Dendritic cell treated with granulocyte-macrophage colony-stimulating factor and Interleukin-4, amounts not matched to agents 40 ng/mL and 50 ng/mL, for 4 days (primary cell): ENCODE measurements around the gene AQP7.
"Not testable (repeated sequence)": the region's sequence is repeated elsewhere in the genome, so short reads cannot be mapped to it uniquely, and the experiment has no call there.

Source experiments
- H3K27ac Mint-ChIP-seq: one replicate; pipeline ENCODE4 v1.8.0; 2022; ENCODE audit warnings: mild to moderate bottlenecking, mixed read lengths
- H3K27me3 Mint-ChIP-seq: one replicate; pipeline ENCODE4 v1.8.0; 2022; ENCODE audit warnings: mild to moderate bottlenecking, mixed read lengths
- H3K36me3 Mint-ChIP-seq: one replicate; pipeline ENCODE4 v1.8.0; 2022; ENCODE audit warnings: low read depth, mixed read lengths
- H3K4me1 Mint-ChIP-seq: one replicate; pipeline ENCODE4 v1.8.0; 2022; ENCODE audit warnings: low read depth, mixed read lengths
- H3K4me3 Mint-ChIP-seq: one replicate; pipeline ENCODE4 v1.8.0; 2022; ENCODE audit warnings: mild to moderate bottlenecking, moderate library complexity, mixed read lengths
- H3K9me3 Mint-ChIP-seq: one replicate; pipeline ENCODE4 v1.8.0; 2022; ENCODE audit warnings: mixed read lengths
- intact Hi-C: fragments of 100-400 bp; cut with micrococcal nuclease; formaldehyde crosslinking; loops from one replicate; pipeline ENCODE4 v1.15.0; 2022

Gene AQP7

DNA sequence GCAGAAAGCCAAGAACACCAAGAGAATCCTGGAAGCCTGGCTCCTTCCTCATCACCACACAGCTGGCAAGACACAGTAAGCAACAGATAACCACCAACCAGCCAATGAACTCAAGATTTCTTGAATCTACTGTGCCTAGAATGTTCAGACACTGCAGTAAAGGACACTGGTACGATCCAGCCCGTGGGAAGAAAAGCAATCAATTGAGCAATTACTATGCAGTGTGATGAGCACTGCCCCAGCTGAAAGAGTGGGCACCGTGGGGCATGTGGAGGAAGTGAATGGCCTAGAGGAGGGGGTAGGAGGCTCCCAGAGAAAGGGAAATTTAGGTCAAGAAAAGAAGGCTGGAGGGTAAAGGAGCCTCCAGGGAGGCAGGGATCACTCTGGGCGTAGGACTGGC is 4.6 kb downstream of the AQP7 start:
- intact Hi-C loops, H3K27ac Mint-ChIP-seq, H3K27me3 Mint-ChIP-seq, H3K4me3 Mint-ChIP-seq, H3K36me3 Mint-ChIP-seq, H3K4me1 Mint-ChIP-seq, H3K9me3 Mint-ChIP-seq: not testable (repeated sequence)

DNA sequence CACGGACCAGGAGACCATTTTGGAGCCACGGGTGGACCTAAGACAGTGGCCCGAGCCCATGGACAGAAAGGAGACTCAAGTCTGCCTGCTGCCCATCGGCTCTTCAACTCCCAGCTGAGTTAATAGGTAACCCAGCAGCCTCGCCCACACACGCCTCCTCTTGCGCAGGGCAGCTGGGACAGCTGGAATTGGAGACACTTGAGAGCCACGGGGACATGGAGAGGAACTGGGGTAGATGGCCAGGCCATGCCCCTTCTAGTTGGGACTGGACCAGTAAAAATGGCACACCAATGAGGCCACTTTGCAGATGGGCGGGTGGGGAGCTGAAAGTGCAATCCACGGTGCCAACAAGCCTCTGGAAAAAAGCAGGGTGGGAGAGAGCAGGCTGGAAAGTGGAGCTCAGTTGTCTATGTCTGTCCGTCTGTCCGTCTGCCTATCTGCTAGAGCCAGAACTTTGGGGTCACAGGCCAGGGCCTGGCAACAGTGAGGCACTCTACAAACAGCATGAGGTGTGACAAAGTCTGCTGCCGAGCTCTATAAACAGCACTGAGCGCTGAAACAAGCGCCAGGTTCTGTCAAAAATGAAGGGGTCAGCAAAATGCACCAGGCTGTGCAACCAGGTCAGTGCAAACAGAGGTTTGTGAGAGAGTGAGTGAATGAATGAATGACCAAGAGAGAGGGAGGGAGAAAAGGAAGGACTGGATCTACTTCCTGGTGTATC is 7.0 kb downstream of the AQP7 start:
- H3K4me3 Mint-ChIP-seq, H3K36me3 Mint-ChIP-seq, intact Hi-C loops, H3K27ac Mint-ChIP-seq, H3K27me3 Mint-ChIP-seq, H3K9me3 Mint-ChIP-seq, H3K4me1 Mint-ChIP-seq: not testable (repeated sequence)

DNA sequence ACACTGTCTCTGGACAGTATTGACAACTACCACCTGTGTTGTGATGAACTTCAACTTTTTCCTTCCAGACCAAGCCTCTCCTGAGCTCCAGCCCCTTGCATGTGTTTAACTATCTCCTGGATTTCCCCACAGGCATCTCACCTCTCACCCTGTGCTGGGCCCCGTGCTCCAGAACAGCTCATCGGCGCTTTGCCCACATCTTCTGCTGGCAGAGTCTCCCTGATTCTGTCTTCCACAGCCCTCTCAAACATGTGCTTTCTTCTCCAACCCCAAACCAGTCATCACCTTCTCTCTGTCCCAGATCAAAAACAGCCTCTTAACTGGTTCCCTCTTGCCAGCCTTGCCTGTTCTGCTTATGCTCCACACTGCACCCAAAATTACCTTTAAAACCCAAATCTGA is 8.4 kb downstream of the AQP7 start:
- intact Hi-C loops, H3K36me3 Mint-ChIP-seq, H3K4me3 Mint-ChIP-seq, H3K4me1 Mint-ChIP-seq, H3K27me3 Mint-ChIP-seq, H3K9me3 Mint-ChIP-seq, H3K27ac Mint-ChIP-seq: not testable (repeated sequence)

DNA sequence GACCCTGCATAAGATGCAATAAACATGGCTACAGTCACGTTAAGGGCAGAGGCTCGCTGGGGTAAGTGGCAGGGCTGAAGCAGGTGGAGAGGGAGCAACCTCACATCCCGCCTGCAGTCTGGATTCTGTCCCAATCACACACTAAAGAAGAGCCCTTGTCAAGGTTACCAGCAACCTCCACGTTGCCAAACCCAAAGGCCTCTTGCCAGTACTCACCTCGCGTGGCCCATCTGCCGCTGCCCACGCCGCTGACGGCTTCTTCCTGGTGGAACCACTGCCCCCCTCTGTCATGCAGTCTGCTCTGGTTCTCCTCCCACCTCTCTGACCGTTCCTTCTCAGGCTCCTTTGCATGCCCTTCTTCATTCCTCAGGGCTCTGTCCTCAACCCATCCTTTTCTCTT is 8.8 kb downstream of the AQP7 start:
- Mint-ChIP-seq H3K27me3 (peaks cover 7% of the 10 kb centered on the region), H3K4me3 (no peak overlapping the region), H3K9me3 (no peaks in the 10 kb centered on the region), H3K27ac (no peak overlapping the region), H3K36me3 (no peaks in the 10 kb centered on the region), H3K4me1 (no peaks in the 10 kb centered on the region)
- intact Hi-C loops, result no loop called here

DNA sequence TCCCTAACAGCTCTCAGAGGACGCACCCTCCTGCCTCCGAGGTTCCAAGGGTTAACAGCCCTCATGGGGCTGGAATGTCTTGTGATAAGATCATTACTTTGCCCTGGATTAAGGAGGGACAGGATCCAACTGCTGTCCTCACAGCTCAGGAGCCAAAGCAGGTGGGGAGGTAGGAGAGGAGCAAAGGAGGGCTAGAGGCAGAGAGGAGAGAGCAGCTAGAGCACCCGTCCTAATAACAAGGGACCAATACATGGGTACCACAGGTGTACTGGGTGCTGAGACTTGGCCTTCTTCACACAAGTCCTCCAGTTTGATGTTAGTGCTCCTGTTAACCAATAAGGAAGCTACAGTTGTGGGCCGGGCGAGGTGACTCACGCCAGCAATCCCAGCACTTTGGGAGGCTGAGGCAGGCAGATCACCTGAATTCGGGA is 9.8 kb downstream of the AQP7 start:
- H3K9me3 Mint-ChIP-seq, H3K27me3 Mint-ChIP-seq, H3K4me3 Mint-ChIP-seq, H3K27ac Mint-ChIP-seq, intact Hi-C loops, H3K4me1 Mint-ChIP-seq, H3K36me3 Mint-ChIP-seq: not testable (repeated sequence)

DNA sequence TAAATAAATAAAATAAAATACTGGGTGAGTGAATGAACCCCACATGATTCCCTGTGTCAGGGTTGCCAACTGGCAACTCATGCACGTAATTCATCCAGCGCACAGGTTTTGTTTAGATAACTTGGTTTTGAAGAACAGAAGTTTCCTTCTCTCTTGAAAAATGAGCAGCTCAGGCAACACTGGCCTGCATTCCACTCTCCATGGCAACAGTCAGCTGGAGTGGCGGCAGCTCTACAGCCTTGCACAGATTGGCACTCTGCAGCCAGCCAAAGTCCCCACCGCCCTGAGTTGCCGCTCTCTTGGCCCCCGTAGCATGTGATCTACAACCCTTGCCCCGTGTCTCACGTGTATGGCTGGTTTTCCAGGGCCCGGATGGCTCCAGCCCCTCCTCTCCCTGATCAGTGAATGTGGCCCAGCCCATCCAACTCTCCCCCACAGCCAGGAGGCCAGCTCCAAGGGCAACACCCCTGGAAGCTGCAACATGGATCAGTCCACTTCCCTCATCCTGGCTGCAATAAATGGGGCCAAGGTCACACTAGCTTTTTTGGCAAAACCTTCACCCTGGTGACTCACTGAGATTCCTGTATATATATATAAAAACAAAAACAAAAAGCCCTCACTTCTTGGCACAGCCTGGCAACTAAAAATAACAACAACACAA is 11.1 kb downstream of the AQP7 start:
- H3K27me3 Mint-ChIP-seq, intact Hi-C loops, H3K36me3 Mint-ChIP-seq, H3K4me1 Mint-ChIP-seq, H3K27ac Mint-ChIP-seq, H3K9me3 Mint-ChIP-seq, H3K4me3 Mint-ChIP-seq: not testable (repeated sequence)

DNA sequence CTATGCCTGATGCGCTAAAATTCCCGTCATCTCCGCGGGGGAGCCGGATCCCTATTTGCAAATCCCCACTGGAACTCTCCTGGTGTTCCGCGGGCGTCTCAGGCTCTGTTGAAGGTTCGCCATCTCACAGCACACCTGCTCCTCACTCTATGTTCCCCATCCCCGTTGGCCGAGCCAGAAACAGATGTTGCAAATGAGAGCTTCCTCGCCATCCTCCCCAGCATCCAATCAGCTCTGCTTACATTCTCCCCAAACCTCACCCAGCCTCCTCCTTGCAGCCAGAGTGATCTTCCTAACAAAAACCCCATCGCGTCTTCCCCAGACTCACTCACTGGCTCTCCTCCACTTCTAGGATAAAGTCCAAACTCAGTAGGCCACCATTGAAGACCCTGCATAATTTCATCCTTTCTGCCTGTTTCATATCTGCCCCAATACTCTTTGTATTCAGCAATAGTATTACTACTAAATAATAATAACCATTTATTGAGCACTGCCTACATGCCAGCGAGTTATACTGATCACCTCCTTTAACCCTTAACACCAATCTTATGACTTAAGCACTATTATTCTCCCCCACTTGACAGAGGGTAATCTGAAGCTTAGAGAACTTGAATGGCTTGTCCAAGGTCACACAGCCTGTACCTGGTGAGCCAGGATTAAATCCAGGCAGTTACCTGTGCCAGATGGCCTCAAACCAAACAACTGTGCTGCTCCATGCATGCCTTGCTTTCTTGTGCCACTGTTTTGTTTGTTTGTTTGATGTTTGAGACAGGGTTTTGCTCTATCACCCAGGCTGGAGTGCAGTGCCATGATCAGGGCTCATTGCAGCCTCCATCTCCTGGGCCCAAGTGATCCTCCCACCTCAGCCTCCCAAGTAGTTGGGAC is 14.0 kb downstream of the AQP7 start:
- Mint-ChIP-seq H3K27me3 (no peaks in the 10 kb centered on the region), H3K9me3 (no peaks in the 10 kb centered on the region), H3K4me1 (no peaks in the 10 kb centered on the region), H3K4me3 (no peak overlapping the region), H3K27ac (no peak overlapping the region), H3K36me3 (no peaks in the 10 kb centered on the region)
- intact Hi-C loops, result no loop called here

DNA sequence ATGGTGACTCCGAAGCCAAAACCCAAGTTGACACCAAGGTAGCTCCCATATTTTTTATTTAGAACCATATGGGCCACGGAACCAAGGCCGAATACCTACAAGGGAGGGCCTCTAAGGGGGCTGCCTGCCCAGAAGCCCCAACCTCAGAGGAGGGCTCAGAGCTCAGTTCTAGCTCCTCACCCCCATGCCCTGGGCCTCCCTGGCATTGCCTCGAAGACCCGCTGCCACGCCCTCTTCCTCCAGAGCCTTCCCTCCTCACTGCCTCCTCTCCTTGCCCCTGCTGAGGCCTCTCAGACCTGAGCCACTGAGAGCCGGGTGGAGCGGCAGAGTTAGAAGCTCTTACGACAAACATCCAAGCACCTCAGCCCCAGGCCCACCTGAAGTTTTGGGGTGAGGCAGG is 15.4 kb downstream of the AQP7 start:
- intact Hi-C loops, H3K36me3 Mint-ChIP-seq, H3K27me3 Mint-ChIP-seq, H3K4me3 Mint-ChIP-seq, H3K4me1 Mint-ChIP-seq, H3K27ac Mint-ChIP-seq, H3K9me3 Mint-ChIP-seq: not testable (repeated sequence)

DNA sequence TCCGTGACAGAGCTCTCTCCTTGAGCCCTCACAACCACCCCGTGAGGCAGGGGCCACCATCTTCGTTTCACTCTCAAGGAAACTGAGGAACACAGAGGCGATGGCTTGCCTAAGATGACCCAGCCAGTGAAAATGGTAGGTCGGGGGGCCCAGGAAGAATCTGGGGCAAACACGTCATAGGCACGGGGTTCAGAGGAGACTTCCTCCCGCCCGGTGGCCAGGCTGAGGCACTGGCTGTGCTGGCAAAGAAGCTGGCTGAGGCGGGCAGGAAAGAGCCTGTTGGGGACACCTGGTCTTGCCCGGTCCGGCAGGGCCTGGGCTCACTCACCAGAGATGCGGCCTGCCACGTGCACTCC is 15.7 kb downstream of the AQP7 start:
- H3K4me3 Mint-ChIP-seq, H3K27ac Mint-ChIP-seq, intact Hi-C loops, H3K4me1 Mint-ChIP-seq, H3K36me3 Mint-ChIP-seq, H3K27me3 Mint-ChIP-seq, H3K9me3 Mint-ChIP-seq: not testable (repeated sequence)

DNA sequence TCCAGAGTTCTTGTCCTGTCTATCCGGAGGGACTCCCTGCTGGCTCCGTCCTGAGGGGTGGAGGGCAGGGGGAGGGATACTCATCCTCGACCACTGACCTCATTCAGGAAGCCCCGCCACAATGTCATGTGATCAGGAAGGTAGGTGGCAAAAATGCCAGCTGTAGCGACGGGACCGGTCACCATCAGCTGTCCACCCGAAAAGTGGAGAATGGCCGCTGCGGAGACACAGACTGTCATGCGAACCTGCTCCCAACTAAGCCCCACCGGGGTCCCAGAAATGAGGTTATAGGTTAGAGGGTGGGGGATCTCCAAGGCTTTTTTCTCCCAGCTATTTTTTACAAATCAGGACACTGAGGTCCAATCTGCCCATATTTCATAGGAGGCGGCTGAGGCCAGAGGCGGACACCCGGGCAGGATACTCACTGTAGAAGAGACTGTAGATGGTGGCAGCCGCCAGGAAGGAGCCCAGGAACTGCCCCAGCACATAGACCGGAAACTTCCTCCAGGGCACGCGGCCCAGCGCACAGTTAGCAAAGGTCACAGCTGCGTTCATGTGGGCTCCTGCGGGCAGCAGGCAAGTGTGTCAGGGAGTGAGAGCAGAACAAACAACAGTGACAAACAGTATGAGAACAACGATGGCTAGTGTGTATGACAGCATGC is 16.3 kb downstream of the AQP7 start:
- H3K27ac Mint-ChIP-seq, H3K9me3 Mint-ChIP-seq, intact Hi-C loops, H3K4me1 Mint-ChIP-seq, H3K4me3 Mint-ChIP-seq, H3K36me3 Mint-ChIP-seq, H3K27me3 Mint-ChIP-seq: not testable (repeated sequence)

DNA sequence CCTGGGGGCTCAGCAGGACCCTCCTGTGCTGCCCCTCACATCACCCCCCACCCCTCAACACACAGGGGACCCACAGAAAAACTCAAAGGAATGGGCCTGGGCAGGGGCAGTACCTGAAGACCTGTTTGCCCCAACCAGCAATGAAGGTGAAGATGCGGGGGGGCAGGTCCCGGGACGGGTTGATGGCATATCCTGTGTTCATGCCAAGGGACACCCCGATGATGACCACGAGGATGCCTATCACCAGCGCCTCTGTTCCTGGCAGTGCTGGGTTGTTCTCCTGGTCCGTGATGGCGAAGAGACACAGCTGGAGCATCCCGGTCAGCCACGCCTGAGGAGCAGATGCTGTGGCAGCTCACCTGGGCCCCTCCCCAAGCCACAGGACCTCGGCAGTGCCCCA is 16.8 kb downstream of the AQP7 start:
- H3K4me1 Mint-ChIP-seq, H3K4me3 Mint-ChIP-seq, H3K36me3 Mint-ChIP-seq, intact Hi-C loops, H3K27me3 Mint-ChIP-seq, H3K27ac Mint-ChIP-seq, H3K9me3 Mint-ChIP-seq: not testable (repeated sequence)

DNA sequence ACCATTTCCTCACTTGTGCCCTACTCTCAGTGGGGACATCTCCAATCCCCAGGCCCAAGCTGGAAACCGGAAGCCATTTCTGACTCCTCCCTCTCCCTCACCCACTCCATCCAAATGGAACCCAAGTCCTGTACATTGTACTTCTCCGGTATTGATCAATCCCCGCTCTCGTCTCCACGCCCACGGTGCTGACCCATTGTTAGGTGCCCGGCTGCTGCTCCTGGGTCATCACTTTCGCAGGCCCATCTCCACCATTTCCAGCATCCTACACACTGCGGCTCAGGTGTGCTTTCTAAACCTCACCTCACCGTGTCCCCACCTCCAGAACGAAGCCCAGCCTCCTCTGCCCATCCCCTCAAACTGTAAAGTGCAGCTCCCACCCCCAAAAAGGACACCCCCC is 19.0 kb downstream of the AQP7 start:
- H3K4me1 Mint-ChIP-seq, H3K4me3 Mint-ChIP-seq, H3K9me3 Mint-ChIP-seq, H3K36me3 Mint-ChIP-seq, intact Hi-C loops, H3K27ac Mint-ChIP-seq, H3K27me3 Mint-ChIP-seq: not testable (repeated sequence)

DNA sequence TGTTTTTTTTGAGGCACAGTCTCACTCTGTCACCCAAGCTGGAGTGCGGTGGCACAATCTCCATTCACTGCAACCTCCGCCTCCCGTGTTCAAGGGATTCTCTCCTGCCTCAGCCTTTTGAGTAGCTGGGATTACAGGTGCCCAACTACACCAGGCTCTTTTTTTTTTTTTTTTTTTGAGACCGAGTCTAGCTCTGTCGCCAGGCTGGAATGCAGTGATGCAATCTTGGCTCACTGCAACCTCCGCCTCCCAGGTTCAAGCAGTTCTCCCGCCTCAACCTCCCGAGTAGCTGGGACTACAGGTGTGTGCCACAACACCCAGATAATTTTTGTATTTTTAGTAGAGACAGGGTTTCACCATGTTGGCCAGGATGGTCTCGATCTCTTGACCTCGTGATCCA is 20.0 kb downstream of the AQP7 start:
- intact Hi-C loops, H3K36me3 Mint-ChIP-seq, H3K9me3 Mint-ChIP-seq, H3K4me1 Mint-ChIP-seq, H3K27ac Mint-ChIP-seq, H3K27me3 Mint-ChIP-seq, H3K4me3 Mint-ChIP-seq: not testable (repeated sequence)

DNA sequence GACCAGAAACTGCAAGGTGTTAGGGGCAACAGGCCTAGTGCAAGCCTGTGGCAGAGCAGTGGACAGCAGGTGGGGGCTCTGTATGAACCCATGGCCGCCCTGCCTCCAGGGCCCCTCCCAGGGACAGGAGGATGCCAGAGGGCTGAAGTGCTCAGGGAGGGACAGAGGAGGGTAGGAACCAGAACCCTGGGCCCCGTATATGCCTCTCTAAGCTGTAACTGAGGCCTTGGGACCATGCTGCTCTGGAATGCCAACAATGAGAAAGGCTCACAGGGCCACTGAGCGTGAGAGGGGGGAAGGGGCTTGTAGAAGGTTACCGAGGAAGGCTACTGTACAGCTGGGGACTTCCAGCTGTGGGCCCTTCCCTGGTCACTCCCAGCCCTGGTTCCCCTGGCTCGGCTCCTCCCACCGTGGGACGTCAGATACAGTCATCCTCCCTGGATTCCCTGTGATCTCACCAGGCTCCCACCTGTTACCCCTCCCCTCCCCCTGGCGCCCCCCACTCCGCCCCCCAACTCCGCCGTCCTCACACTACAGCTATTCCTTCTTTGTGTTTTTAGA is 21.1 kb downstream of the AQP7 start:
- Mint-ChIP-seq H3K4me1 (peaks cover under 1% of the 10 kb centered on the region), H3K9me3 (no peaks in the 10 kb centered on the region), H3K36me3 (no peaks in the 10 kb centered on the region), H3K27ac (no peak overlapping the region), H3K27me3 (no peaks in the 10 kb centered on the region), H3K4me3 (no peak overlapping the region)
- intact Hi-C loops, result no loop called here
